SK-N-SH treated with all-trans-retinoic acid at 6 μM for 48 hours (cell line): Measurements from ENCODE around the gene BRD3.

Experiments used
- ATAC-seq: fragments of 200-7000 bp; cut with Tn5 transposase; 3 replicates; pipeline ENCODE4 v1.9.1; 2020; ENCODE audit warnings: mild to moderate bottlenecking, moderate library complexity
- ARNTL ChIP-seq: fragments of 450-650 bp; formaldehyde crosslinking; IDR thresholded peaks from 2 replicates; pipeline ENCODE4 v1.5.0; 2020; ENCODE audit warnings: low read depth, mild to moderate bottlenecking, moderate library complexity, borderline replicate concordance
- BACH2 ChIP-seq: fragments of 250-450 bp; sonication (Bioruptor Pico); IDR thresholded peaks from 2 replicates; pipeline ENCODE4 v1.9.0; 2021; ENCODE audit warnings: mild to moderate bottlenecking, borderline replicate concordance
- CSDC2 ChIP-seq: fragments of 250-450 bp; sonication (Bioruptor Pico); IDR thresholded peaks from 2 replicates; pipeline ENCODE4 v1.5.0; 2020; ENCODE audit warnings: mild to moderate bottlenecking, moderate library complexity
- CSRNP3 ChIP-seq: fragments of 250-450 bp; sonication (Bioruptor Pico); IDR thresholded peaks from 2 replicates; pipeline ENCODE4 v1.5.1; 2021; ENCODE audit warnings: mild to moderate bottlenecking, moderate library complexity
- ESRRG ChIP-seq: fragments of 250-450 bp; sonication (Bioruptor Pico); IDR thresholded peaks from 2 replicates; pipeline ENCODE4 v1.6.1; 2021; ENCODE audit warnings: mild to moderate bottlenecking
- ISL1 ChIP-seq: fragments of 250-450 bp; sonication (Bioruptor Pico); IDR thresholded peaks from 2 replicates; pipeline ENCODE4 v2.1.2; 2022; ENCODE audit warnings: mild to moderate bottlenecking, moderate library complexity
- OSR1 ChIP-seq: fragments of 250-450 bp; sonication (Bioruptor Pico); IDR thresholded peaks from 2 replicates; pipeline ENCODE4 v1.8.0; 2022; ENCODE audit warnings: moderate library complexity, mild to moderate bottlenecking, inconsistent platforms
- POU6F1 ChIP-seq: fragments of 250-450 bp; sonication (Bioruptor Pico); IDR thresholded peaks from 2 replicates; pipeline ENCODE4 v1.8.0; 2021; ENCODE audit warnings: low read depth, mild to moderate bottlenecking, moderate library complexity, borderline replicate concordance
- PPARA ChIP-seq: fragments of 250-450 bp; sonication (Bioruptor Pico); IDR thresholded peaks from 2 replicates; pipeline ENCODE4 v1.5.0; 2020; ENCODE audit warnings: mild to moderate bottlenecking, borderline replicate concordance
- RARB ChIP-seq: fragments of 250-450 bp; sonication (Bioruptor Pico); IDR thresholded peaks from 2 replicates; pipeline ENCODE4 v1.8.0; 2021; ENCODE audit warnings: mild to moderate bottlenecking, moderate library complexity
- SNAI2 ChIP-seq: fragments of 250-450 bp; sonication (Bioruptor Pico); IDR thresholded peaks from 2 replicates; pipeline ENCODE4 v1.5.0; 2020; ENCODE audit warnings: mild to moderate bottlenecking, moderate library complexity
- TCF4 ChIP-seq: fragments of 250-450 bp; sonication (Bioruptor Pico); IDR thresholded peaks from 2 replicates; pipeline ENCODE4 v1.8.0; 2021; ENCODE audit warnings: mild to moderate bottlenecking, moderate library complexity, borderline replicate concordance
- TOX ChIP-seq: fragments of 250-450 bp; sonication (Bioruptor Pico); IDR thresholded peaks from 2 replicates; pipeline ENCODE4 v1.8.0; 2021; ENCODE audit warnings: mild to moderate bottlenecking, moderate library complexity, borderline replicate concordance
- ZC3H10 ChIP-seq: fragments of 250-450 bp; sonication (Bioruptor Pico); IDR thresholded peaks from 2 replicates; pipeline ENCODE4 v1.5.1; 2021; ENCODE audit warnings: mild to moderate bottlenecking, moderate library complexity
- ZFP3 ChIP-seq: fragments of 250-450 bp; sonication (Bioruptor Pico); IDR thresholded peaks from 2 replicates; pipeline ENCODE4 v1.5.0; 2020; ENCODE audit warnings: mild to moderate bottlenecking, moderate library complexity
- ZFP30 ChIP-seq: fragments of 450-650 bp; formaldehyde crosslinking; IDR thresholded peaks from 2 replicates; pipeline ENCODE4 v1.5.0; 2022; ENCODE audit warnings: mild to moderate bottlenecking, moderate library complexity
- ZNF565 ChIP-seq: fragments of 450-650 bp; formaldehyde crosslinking; conservative IDR thresholded peaks from 2 replicates; pipeline ENCODE4 v1.5.0; 2020; ENCODE audit warnings: low read depth, mild to moderate bottlenecking, moderate library complexity
- ZNF70 ChIP-seq: fragments of 450-650 bp; formaldehyde crosslinking; IDR thresholded peaks from 2 replicates; pipeline ENCODE4 v1.5.0; 2020; ENCODE audit warnings: mild to moderate bottlenecking, moderate library complexity
- ZNF8 ChIP-seq: fragments of 450-650 bp; formaldehyde crosslinking; IDR thresholded peaks from 2 replicates; pipeline ENCODE4 v1.5.0; 2020; ENCODE audit warnings: mild to moderate bottlenecking, moderate library complexity
- TF ChIP-seq, protein P1 (sequence below): fragments of 250-450 bp; sonication (Bioruptor Pico); IDR thresholded peaks from 2 replicates; pipeline ENCODE4 v1.8.0; 2020; ENCODE audit warnings: mild to moderate bottlenecking, moderate library complexity, borderline replicate concordance
- TF ChIP-seq, protein P2 (sequence below): fragments of 250-450 bp; sonication (Bioruptor Pico); IDR thresholded peaks from 2 replicates; pipeline ENCODE4 v1.5.1; 2020; ENCODE audit warnings: low read depth, mild to moderate bottlenecking, moderate library complexity
- TF ChIP-seq, protein P3 (sequence below): fragments of 250-450 bp; sonication (Bioruptor Pico); IDR thresholded peaks from 2 replicates; pipeline ENCODE4 v1.5.0; 2020; ENCODE audit warnings: mild to moderate bottlenecking, moderate library complexity

The BRD3 gene

DNA sequence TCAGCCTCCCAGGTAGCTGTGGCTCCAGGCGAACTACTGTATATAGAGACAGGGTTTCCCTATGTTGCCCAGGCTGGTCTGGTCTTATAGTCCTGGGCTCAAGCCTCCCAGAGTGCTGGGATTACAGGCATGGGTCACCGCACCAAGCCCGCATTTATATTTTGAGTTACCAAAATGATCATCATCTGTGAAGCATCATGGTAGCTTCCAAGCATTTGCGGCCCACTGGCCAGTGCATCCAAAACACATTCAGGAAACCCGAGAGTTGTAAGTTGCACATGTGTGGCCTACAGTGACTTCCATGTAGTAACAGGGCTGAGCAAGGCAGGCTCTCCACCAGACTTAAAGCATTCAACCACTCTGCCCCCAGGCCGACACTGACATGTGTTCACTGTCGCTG lies 40.3 kb downstream of the BRD3 start:
- ATAC-seq, result no peak

GRCh38 chr9:134026981-134027380 lies 40.8 kb downstream of the BRD3 start:
- ATAC-seq, result no peak
- no peak for TF ChIP-seq ZNF70
- TF ChIP-seq, protein P1, sequence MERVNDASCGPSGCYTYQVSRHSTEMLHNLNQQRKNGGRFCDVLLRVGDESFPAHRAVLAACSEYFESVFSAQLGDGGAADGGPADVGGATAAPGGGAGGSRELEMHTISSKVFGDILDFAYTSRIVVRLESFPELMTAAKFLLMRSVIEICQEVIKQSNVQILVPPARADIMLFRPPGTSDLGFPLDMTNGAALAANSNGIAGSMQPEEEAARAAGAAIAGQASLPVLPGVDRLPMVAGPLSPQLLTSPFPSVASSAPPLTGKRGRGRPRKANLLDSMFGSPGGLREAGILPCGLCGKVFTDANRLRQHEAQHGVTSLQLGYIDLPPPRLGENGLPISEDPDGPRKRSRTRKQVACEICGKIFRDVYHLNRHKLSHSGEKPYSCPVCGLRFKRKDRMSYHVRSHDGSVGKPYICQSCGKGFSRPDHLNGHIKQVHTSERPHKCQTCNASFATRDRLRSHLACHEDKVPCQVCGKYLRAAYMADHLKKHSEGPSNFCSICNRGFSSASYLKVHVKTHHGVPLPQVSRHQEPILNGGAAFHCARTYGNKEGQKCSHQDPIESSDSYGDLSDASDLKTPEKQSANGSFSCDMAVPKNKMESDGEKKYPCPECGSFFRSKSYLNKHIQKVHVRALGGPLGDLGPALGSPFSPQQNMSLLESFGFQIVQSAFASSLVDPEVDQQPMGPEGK (CRISPR knock-in tag), result no peak
- no peak for TF ChIP-seq BACH2 (CRISPR knock-in tag)
- TF ChIP-seq ZNF565, result no peak
- no peak for TF ChIP-seq PPARA (CRISPR knock-in tag)
- no peak for TF ChIP-seq ZC3H10 (CRISPR knock-in tag)
- no peak for TF ChIP-seq CSDC2 (CRISPR knock-in tag)
- TF ChIP-seq ZFP3 (CRISPR knock-in tag), result no peak
- no peak for TF ChIP-seq ARNTL (CRISPR knock-in tag)
- TF ChIP-seq TOX (CRISPR knock-in tag), result no peak
- no peak for TF ChIP-seq TCF4 (CRISPR knock-in tag)
- TF ChIP-seq POU6F1 (CRISPR knock-in tag), result no peak
- TF ChIP-seq ZNF8 (CRISPR knock-in tag), result no peak

More for the DNA sequence above, 40.3 kb downstream of the BRD3 start:
- TF ChIP-seq ZNF8 (CRISPR knock-in tag) (no peak), POU6F1 (CRISPR knock-in tag) (no peak), RARB (CRISPR knock-in tag) (no peak), ESRRG (CRISPR knock-in tag) (no peak), CSRNP3 (CRISPR knock-in tag) (no peak), PPARA (CRISPR knock-in tag) (no peak), OSR1 (CRISPR knock-in tag) (no peak), ZNF565 (no peak), ARNTL (CRISPR knock-in tag) (no peak), ZFP30 (CRISPR knock-in tag) (no peak), SNAI2 (CRISPR knock-in tag) (no peak), ISL1 (CRISPR knock-in tag) (no peak), CSDC2 (CRISPR knock-in tag) (no peak), BACH2 (CRISPR knock-in tag) (no peak), ZFP3 (CRISPR knock-in tag) (no peak), TOX (CRISPR knock-in tag) (no peak), ZC3H10 (CRISPR knock-in tag) (no peak)
- TF ChIP-seq, protein P2, sequence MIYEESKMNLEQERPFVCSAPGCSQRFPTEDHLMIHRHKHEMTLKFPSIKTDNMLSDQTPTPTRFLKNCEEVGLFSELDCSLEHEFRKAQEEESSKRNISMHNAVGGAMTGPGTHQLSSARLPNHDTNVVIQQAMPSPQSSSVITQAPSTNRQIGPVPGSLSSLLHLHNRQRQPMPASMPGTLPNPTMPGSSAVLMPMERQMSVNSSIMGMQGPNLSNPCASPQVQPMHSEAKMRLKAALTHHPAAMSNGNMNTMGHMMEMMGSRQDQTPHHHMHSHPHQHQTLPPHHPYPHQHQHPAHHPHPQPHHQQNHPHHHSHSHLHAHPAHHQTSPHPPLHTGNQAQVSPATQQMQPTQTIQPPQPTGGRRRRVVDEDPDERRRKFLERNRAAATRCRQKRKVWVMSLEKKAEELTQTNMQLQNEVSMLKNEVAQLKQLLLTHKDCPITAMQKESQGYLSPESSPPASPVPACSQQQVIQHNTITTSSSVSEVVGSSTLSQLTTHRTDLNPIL (CRISPR knock-in tag), result no peak
- TF ChIP-seq, protein P1 (CRISPR knock-in tag), result no peak
- TF ChIP-seq, protein P3, sequence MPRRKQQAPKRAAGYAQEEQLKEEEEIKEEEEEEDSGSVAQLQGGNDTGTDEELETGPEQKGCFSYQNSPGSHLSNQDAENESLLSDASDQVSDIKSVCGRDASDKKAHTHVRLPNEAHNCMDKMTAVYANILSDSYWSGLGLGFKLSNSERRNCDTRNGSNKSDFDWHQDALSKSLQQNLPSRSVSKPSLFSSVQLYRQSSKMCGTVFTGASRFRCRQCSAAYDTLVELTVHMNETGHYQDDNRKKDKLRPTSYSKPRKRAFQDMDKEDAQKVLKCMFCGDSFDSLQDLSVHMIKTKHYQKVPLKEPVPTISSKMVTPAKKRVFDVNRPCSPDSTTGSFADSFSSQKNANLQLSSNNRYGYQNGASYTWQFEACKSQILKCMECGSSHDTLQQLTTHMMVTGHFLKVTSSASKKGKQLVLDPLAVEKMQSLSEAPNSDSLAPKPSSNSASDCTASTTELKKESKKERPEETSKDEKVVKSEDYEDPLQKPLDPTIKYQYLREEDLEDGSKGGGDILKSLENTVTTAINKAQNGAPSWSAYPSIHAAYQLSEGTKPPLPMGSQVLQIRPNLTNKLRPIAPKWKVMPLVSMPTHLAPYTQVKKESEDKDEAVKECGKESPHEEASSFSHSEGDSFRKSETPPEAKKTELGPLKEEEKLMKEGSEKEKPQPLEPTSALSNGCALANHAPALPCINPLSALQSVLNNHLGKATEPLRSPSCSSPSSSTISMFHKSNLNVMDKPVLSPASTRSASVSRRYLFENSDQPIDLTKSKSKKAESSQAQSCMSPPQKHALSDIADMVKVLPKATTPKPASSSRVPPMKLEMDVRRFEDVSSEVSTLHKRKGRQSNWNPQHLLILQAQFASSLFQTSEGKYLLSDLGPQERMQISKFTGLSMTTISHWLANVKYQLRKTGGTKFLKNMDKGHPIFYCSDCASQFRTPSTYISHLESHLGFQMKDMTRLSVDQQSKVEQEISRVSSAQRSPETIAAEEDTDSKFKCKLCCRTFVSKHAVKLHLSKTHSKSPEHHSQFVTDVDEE, result no peak
